HL-60 (cell line): ENCODE data around the gene UBE2J1.

Source experiments
- CTCF ChIP-seq: IDR thresholded peaks from one replicate; pipeline ENCODE4 v1.5.1; 2011; ENCODE audit warnings: low read length, control low read depth, inconsistent platforms; ENCODE audit not compliant: insufficient read depth
- GABPA ChIP-seq: IDR thresholded peaks from 2 replicates; pipeline ENCODE4 v1.6.1; 2012; ENCODE audit warnings: low read depth
- REST ChIP-seq: IDR thresholded peaks from 2 replicates; pipeline ENCODE4 v1.6.1; 2012; ENCODE audit warnings: low read depth; ENCODE audit not compliant: insufficient replicate concordance

GRCh38 chr6:89311530-89311852 is 41.0 kb downstream of the UBE2J1 start:
- TF ChIP-seq CTCF (no peak), REST (no peak), GABPA (no peak)
